GM18526 (cell line): ENCODE results near the gene IFITM10.

ENCODE experiments used
- POLR2A ChIP-seq: IDR thresholded peaks from 3 replicates; pipeline ENCODE4 v1.6.1; 2011; ENCODE audit not compliant: insufficient read length; ENCODE audit errors: extremely low read depth

Gene IFITM10

GRCh38 chr11:1730059-1730629, 20.3 kb downstream of the IFITM10 start:
- no peak for TF ChIP-seq POLR2A

DNA sequence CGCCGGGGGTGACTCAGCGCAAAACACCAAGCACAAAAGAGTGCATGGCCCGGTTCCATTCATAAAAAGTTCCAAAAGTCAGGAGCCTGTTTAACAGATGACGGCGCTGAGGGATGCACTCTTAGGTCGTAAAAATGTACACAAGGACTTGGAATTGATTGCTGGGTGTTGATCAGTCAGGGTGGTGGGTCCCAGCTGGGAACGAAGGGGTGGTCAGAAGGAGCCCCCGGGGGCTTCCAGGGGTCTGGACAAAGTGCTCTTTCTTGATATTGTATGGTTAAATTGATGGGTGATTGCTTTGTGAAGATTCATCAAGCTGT, 20.7 kb downstream of the IFITM10 start:
- no peak for TF ChIP-seq POLR2A

DNA sequence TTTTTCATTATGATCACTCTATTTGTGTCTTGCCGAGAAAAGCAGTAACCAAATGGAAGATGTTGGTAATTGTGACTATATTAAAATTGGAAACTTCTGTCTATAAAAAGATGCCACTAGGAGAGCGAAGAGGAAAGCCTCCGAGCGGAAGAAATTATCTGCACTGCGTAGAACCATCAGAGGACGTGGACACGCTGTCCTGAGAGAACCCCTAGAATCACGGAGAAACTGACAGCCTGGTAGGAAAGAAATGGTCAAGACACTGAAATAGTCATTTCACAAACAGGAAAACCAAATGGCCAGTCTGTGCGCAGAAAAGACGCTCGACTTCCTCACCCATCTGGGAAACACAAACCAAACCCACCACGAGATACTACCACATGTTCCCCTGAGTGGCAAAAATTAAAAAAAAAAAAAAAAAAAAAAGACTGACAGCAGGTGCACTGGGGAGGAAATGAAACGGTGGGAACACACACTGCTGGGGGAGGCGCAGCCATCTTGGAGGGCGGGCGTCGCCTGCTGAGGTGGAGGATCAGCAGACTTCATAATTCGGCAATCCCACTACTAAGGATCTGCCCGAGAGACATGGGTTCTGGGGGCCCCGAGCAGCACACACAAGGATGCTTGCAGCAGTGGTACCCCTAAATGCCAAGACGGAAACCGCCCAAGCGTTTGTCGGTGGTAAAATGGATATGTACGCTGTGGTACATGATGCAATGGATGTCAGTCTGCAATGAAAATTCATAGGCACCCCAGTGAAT, 21.3 kb downstream of the IFITM10 start:
- TF ChIP-seq POLR2A, result no peak

DNA sequence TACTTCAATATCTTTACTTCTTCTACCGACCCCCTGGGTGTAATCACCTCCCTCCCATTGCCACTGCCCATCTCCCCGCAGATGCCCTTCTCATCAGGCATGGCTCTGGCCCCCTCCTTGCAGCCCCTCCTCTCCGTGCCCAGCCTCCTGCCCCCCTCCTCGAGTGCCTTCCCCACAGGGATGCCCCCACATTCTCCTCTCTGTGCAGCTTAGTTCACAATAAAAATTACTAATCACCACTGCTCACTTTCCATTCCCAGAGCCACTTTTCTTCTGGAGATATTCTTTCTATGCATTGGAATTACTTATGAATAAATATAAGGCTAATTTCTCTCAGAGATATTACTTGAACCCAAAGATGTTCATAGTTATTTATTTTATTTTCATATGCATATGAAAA, 22.1 kb downstream of the IFITM10 start:
- no peak for TF ChIP-seq POLR2A

DNA sequence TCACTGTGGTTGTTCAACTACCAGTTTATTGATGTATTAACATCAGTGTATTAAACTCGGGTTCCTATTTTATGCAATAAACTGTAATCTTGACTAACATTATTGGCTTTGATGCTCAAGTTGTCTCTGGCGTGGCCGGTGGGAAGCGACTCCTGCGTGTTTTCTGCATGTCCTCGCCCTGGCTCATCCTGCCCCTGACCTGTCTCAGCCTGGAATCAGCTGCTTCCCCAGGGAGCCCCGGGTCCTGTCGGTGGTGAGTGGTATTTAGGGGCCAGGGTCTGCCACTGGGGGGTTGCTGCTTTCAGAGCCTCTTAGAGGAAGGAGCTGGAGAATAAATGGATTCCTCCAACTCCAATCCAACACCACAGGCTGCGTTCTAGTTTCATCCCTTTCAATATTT, 22.5 kb downstream of the IFITM10 start:
- TF ChIP-seq POLR2A, result no peak

DNA sequence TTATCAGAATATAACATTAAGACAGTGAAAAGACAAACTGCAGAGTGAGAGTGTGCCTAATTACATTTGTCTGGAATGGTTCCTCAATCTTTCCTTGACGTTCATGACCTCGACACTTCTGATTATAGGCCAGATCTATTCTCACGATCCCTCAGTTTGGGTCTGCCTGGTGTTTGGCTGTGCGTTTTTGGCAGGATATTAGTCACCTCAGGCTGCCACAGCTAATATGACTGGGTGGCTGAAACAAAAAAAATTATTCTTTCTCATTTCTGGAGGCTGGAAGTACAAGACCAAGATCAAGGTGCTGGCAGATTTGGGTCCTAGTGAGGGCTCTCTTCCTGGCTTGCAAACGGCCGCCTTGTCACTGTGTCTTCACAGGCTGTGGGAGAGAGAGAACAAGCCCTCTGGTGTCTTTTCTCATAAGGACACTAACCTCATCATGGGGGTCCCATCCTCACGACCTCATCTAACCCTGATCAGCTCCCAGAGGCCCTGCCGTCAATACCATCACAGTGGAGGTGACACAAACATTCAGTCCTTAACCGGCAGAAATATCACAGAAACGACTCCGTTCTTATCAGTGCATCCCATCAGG, 23.2 kb downstream of the IFITM10 start:
- TF ChIP-seq POLR2A, result no peak

DNA sequence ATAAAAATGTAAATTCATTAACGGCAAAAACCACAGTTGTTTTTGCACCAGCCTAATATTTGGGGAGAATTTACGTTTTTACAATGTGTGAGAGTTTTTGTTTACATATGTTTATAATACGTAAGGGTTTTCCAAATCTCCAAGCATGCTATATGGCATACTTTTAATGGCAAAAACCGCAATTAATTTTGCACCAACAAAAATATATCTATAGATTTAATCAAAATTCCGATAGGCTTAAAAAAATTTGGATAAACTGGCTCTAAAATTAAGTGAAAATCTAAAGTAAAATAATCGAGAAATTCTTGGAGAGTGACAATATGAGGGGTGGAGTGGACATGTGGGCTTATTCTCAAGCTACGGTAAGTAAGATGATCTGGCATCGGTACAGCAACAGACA, 30.6 kb downstream of the IFITM10 start:
- TF ChIP-seq POLR2A, result no peak

GRCh38 chr11:1718326-1718725, 32.1 kb downstream of the IFITM10 start:
- TF ChIP-seq POLR2A, result no peak

GRCh38 chr11:1717745-1718144, 32.6 kb downstream of the IFITM10 start:
- TF ChIP-seq POLR2A, result no peak

DNA sequence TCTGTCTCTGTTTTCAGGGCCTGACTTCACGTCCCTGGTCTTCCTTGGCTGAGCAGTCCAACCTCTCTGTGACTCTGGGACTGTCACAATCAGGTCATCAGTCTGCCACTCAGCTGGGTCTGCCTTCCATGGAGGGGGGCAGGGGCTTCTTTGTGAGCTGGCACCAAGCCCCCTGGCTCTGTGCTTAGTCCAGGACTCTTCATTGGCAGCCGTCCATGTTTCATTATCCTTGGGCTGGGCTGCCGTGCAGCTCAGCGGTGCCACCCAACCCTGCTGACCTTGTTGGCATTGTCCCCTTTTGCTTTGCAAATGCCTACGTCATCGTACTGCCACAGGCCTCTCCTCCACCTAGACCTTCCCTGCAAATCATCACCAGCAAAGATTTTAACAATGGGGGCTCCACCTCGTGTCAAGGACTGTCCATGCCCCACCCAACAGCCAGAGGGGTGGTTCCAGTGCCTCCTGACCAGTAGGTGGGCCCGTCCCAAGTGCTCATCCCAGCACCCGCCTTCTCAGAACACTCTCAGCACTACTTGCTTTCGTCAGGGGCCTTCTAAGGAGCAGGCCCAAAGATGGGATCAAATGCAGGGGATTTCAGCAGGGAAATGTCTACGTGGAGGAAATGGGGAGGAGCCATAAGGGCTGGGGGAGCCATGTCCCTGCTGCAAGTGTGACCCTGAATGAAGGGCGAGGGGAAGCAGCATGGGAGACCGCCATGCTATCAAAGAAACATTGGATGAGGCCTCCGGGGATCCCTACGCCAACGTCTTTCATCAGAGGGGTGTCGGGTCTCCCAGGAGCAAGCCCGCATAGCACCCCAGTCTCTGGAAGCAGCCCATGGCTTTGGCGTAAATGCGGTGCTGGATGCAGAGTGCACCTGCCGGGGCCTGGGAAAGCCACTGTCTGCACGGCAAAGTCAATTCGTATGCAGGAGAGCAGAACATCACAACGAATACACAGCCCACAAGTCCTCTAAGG, 35.2 kb downstream of the IFITM10 start:
- no peak for TF ChIP-seq POLR2A

DNA sequence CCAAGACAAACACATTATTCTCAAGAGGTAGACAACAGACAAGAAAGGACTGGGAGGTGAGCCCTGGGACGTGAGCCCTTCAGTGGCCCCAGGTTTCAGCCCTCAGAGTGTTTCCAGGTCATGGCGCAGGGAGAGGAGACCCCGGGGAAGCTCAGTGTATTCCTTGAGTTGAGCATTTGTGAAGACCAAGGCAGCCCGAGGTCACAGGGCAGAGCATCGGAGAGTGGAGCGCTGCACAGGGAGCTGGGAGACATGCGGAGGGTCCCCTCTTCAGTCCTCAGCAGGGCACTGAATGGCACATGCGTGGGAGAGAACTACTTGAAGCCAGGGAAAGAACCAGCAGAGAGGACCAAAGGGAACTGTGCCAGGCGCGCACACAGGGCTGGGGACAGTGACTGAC, 41.7 kb downstream of the IFITM10 start:
- no peak for TF ChIP-seq POLR2A

- no peak for TF ChIP-seq POLR2A
Observed at GRCh38 chr11:1707751-1708150, 42.6 kb downstream of the IFITM10 start.

GRCh38 chr11:1706634-1707400, 43.6 kb downstream of the IFITM10 start:
- no peak for TF ChIP-seq POLR2A

GRCh38 chr11:1705126-1706052, 45.0 kb downstream of the IFITM10 start:
- no peak for TF ChIP-seq POLR2A
